DMS53 (cell line): ENCODE measurements around the gene ARF4.
"Not testable (repeated sequence)": the region's sequence is repeated elsewhere in the genome, so short reads cannot be mapped to it uniquely, and the experiment has no call there.

Experiments used
- DNase-seq: peaks from one replicate; lab custom pipeline; 2025; lab: John Stamatoyannopoulos, UW

ARF4 gene

DNA sequence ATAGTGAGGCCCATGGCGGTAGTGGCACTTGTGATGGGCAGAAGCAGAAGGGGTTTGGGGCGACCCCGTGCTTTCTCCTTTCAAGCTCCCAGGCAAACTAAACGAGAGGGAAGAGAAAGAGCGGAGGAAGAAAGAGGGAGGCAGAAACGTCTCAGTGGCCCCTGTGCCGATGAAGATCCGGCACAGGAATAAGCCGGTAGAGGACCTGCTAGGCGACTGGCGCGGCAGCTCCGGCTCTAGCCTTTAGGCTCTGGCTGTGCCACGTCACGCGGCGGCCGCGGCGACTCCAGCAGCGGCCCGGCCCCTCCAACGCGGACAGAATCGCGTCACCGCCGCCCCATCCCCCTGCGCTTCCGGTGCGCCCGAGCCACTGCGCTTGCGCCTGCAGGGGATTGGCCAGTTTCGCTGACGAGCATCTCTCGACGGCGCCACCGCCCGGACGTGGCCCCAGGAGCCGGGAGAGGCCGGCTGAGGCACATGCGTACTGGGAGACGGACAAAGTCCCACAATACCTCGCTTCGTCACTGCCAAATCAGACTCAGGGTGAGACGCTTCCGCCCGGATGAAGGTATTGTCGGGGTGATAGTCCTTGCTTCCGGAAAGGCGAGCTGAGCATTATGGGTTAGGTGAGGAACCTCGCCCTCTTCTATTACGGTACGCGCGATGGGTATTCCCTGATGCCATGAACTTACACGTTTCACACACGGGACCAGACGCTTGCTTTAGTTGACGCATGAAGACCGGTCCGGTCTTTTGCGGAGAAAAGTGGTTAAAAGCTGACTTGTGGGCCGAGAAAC lies at the start of gene ARF4:
Gene ARF4 (minus strand): TSS at position 218 of the 797 bp plus-strand sequence. CDS start 204 bp downstream, at position 14.
- peak; percentile 95 for DNase-seq

DNA sequence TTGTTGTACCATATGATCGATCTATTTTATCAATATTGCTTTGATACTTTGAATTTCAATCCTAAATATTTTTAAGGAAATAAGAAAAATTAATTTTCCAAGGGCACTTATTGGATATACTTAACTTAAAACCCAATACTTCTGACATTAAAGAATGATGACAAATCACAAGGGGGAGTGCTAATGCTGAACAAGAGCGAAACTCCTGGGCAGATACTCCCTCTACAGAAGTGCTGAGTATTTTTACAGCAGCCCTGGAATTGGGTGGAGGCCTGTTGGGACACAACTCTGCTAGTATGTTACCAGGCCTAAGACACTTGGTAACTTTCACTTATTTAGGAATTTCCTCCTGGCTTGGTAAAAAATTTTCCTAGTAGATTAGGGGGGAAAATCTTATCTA lies 49.6 kb upstream of the ARF4 start:
- no peak for DNase-seq

DNA sequence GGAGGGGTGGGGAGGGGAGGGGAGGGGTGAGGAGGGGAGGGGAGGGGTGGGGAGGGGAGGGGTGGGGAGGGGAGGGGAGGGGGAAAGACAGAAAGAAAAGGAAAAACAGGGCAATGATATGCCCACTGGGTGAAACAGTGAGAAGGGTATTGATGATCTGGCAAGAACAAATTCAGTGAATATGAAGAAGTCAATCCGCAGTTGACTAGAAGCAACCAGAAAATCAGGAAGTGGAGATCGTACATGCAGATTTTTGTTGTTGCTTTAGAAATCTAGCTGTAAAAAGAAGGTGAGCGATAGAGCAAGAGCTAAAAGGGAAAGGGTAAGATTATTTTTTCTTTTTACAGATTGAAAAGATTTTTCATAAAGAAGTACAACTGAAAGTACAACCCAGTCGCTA lies 47.6 kb upstream of the ARF4 start:
- no peak for DNase-seq

DNA sequence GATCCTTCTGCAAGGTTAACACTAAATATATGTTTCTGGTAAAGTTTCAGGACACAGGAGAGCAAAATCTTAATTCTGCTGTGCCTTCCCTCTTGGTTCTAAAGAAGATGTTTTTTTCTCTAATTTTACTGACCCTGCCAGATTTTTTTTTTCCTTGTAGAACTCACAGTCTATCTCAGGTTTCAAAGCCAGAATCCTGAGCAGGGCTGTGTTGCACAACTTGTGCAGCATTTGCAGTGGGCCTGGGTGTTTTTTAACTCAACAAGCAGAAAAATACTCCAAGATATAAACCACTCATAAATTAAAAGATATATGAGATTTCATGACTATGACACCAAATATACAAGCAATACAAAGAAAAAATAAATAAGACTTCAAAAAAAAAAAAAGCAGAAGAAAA lies 40.2 kb upstream of the ARF4 start:
- no peak for DNase-seq

DNA sequence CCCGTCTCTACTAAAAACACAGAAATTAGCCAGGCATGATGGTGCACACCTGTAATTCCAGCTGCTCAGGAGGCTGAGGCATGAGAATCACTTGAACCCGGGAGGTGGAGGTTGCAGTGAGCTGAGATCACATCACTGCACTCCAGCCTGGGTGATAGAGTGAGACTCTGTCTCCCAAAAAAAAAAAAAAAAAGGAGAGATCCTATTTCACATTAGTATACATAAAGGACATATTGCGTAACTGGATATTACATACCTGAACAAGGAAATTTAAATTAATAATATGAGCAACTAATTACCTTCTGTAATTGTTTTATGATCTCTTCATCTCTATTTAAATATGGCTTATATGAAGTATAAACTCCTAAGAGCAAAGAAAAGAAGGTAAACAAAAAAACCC lies 37.1 kb upstream of the ARF4 start:
- DNase-seq, result not testable (repeated sequence)

DNA sequence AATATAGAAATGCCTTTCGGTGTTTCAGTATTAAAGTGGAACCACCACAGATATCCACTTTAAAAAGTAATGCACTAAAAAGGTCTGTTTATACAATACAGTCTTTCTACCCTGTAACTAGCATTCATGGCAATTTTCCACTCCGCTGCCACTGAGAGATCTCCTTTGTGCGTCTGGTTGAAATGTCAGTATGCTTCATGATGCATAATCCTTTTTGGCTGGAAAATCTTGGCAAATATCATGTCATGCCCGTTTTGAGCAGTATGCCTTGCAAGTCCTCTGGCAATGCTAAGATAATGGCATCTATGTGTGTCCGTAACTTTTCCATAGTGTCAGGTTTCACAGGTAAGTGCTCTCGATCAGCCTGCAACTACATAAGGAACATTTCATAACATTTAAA lies 30.8 kb upstream of the ARF4 start:
- no peak for DNase-seq

DNA sequence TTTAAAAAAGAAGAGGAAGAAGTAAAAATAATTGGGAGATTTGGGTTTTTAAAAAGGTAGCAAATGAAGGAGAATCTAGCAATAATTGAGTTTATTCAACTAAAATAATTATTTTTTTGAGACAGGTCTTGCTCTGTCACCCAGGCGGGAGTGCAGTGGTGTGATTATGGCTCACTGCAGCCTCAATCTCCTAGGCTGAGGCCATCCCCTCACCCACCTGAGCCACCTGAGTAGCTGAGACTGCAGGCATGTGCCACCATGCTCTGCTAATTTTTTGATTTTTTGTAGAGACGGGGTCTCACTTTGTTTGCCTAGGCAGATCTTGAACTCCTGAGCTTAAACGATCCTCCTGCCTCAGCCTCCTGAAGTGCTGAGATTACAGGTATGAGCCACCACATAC lies 27.7 kb upstream of the ARF4 start:
- DNase-seq, result no peak

DNA sequence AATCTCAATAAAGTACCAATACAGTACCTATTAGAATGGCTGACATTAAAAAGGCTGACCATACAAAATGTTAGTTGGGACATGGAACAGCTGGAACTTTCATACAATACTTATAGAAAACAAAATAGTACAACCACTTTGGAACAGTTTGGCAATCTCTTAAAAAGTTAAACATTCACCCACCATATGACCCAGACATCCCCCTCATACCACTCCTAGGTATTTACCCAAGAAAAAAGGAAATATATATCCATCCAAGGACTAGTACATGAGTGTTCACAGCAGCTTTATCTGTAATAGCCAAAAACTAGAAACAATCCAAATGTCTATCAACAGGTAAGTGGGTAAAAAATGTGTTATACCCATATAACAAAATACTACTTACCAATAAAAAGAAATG lies 25.2 kb upstream of the ARF4 start:
- DNase-seq, result no peak

GRCh38 chr3:57617739-57618138 lies 20.6 kb upstream of the ARF4 start:
- DNase-seq, result no peak

DNA sequence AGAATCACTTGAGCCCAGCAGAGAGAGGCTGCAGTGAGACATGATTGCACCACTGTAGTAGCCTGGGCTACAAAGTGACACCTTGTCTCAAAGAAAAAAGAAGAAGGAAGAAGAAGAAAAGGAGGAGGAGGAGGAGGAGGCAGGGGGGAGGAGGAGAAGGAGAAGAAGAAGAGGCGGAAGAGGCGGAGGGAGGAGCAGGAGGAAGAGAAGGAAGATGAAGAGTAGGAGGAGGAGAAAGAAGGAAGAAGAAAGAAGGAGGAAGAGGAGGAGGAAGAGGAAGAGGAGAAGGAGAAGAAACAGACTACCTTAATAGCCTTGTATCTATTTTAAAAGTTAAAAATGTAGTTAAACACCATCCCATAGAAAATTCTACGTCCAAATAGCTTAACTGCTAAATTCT lies 19.1 kb upstream of the ARF4 start:
- DNase-seq, result no peak

GRCh38 chr3:57611870-57612269 lies 14.7 kb upstream of the ARF4 start:
- not testable (repeated sequence) for DNase-seq

DNA sequence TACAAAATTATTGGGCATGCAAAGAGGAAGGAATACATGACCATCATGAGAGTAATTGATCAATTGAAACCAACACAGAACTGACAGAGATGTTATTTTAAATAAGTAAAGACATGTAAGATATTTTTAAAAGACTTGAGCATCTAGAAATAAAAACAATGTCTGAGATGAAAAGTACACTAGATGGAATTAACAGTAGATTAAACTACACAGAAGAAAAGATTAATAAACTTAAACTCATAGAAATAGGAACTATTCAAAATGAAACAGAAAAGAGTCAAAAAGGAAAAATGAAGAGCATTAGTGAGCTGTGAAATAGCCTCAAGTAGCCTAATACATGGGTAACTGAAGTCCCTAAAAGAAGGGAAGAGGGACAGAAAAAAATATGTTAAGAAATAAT lies 8.5 kb upstream of the ARF4 start:
- DNase-seq, result no peak

- DNase-seq, result no peak
These were observed 7.8 kb upstream of the ARF4 start for GRCh38 chr3:57604971-57605370.

GRCh38 chr3:57600195-57600594 lies 3.1 kb upstream of the ARF4 start:
- DNase-seq, result no peak

- DNase-seq, result no peak
These were observed 1.7 kb upstream of the ARF4 start for GRCh38 chr3:57598765-57599360.

DNA sequence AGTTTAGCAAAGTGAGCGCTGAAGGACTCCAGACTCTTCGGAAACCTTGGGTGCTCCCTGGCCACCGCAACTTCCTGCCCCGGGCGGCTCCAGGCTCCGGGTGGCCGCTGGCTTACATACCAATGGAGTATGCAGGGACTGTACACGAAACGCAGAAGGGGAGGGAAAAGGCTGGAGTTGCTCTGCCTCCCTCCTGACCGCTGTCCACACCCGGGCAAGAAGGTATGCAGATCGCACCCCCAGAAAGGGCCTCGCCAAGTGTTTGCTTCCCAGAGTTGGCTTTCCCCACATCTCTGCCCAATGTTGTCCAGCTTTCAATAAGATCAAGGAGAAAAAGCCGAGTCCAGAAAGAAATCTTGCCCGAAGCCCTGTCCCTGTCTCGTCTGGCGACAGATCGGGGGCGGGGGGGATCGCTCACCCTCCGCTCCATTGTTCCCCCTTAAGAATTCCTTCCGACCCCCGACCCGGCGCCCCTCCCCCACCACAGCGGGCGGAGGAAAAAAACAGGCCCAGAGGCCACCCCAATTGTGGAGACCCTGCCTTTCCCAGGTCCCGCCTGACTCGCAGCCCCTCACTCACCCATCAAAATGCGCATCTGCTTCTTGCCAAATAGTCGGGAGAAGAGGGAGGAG lies 533 bp downstream of the ARF4 start:
- peak; percentile 59 for DNase-seq

DNA sequence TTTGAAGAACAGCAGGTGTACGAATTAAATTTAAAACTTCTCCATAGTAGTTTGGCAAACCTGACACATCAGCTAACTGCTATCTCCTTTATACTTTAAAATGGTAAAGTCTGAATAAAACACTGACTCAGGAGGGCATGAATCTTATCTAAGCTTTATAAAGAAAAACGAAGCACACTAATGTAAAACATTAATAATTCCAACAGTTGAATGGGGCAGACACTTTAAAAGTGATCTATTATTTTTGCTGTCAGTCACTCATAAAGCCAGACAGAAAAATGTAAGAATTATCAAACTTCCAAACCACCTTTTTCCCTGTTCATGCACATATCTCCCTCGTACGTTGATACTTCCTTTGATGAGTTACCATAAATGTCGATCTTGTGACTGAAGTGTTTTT lies 2.6 kb downstream of the ARF4 start:
- DNase-seq, result no peak

DNA sequence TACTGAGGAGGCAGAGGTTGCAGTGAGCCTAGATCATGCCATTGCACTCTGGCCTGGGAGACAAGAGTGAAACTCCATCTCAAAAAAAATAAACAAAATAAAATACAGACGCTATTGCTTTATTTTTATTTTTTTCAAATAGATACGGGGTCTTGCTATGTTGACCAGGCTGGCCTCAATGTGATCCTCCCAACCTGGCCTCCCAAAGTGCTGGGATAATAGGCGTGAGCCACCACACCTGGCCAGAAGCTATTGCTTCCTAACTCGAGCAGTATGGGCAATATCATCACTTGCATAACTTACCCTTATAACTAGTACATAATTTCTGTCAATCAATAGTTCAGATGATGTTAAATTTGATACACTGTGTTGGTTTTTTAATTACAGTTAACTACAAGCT lies 3.0 kb downstream of the ARF4 start:
- DNase-seq, result no peak

GRCh38 chr3:57592306-57592705 lies 4.8 kb downstream of the ARF4 start:
- no peak for DNase-seq

GRCh38 chr3:57587905-57588304 lies 9.2 kb downstream of the ARF4 start:
- no peak for DNase-seq

- DNase-seq, result no peak
These were observed 10.4 kb downstream of the ARF4 start for GRCh38 chr3:57586778-57587177.

DNA sequence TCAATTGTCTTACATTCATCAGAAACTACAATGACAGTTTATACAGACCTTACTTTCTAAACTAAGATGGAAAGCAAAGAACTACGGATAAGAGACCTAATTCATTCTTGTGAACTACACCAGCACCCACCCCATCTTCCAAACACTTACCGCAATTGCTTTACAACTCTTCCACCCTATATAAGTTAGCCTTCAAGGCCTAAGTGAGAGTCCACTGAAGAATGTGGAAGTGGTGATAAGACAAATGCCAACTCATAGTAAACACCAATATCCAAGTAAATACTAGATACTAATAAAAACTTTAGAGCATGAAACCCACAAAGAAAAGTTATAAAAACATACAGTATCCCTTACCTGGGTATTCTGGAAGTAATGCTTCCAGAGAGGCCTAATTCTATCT lies 13.6 kb downstream of the ARF4 start:
- DNase-seq, result no peak

GRCh38 chr3:57582474-57583168 lies 14.5 kb downstream of the ARF4 start:
- no peak for DNase-seq
